HG03103 (cell line): ENCODE measurements around the gene ZNF26.

ENCODE experiments used
- ATAC-seq: cut with Tn5 transposase; IDR thresholded peaks from one replicate; pipeline ENCODE4 v1.9.1; 2021; ENCODE audit warnings: low read depth; ENCODE audit not compliant: unreplicated experiment

The ZNF26 gene

DNA sequence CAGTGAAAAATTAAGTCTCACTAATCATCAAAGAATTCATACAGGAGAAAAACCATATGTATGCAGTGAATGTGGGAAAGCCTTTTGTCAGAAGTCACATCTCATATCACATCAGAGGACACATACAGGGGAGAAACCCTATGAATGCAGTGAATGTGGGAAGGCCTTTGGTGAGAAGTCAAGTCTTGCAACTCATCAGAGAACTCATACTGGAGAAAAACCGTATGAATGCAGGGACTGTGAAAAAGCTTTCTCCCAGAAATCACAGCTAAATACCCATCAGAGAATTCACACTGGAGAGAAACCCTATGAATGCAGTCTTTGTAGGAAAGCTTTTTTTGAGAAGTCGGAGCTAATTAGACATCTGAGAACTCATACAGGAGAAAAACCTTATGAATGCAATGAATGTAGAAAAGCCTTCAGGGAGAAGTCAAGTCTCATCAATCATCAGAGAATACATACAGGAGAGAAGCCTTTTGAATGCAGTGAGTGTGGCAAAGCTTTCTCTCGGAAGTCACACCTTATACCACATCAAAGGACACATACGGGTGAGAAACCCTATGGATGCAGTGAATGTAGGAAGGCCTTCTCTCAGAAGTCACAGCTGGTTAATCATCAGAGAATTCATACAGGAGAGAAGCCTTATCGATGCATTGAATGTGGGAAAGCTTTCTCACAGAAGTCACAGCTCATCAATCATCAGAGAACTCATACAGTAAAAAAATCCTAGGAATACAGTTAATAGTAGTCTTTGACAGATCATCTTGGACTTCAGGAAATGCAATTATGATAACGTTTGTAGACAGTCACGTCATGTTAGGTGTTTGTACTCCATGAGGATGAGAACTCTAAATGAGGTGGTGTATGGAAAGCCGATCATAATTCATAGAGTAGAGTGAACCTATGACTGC is 72.3 kb downstream of the ZNF26 start:
- ATAC-seq, result no peak

DNA sequence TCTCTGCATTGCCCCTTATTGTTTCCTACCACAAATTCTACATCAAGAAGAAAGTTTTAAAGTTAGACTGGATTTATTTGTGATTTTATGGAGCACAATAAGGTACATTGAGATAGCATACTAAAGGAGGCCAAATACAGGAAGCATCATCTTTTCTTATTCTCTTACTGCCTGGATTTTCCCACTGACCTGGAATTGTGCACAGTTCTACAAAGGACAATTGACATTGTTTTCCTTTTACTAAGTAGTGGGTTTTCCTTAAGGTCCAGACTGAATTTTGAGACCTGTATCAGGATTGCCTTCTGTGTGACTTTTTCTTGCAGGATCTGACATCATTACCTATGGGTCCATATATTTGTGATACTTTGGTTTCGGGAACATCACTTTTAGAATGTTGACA is 75.8 kb downstream of the ZNF26 start:
- ATAC-seq, result no peak

DNA sequence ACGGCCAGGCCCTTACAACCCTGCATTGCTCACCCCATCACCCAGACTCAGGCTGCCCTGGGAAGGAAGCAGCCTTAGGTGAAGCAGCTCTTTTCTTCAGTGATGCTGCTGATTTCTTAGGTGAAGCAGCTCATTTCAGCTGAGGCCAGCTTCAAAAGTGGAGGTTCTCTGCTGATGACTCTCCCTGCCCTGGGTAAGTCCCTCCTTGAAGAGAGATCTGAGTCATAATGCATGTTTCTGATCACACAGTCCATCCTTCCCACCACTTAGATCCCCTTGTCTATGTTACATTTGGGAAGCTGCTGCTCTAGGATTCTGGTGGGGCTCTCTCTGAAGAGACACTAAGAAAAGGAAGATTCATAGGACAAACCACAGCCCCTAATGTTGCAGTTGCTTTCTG is 77.4 kb downstream of the ZNF26 start:
- ATAC-seq, result no peak

DNA sequence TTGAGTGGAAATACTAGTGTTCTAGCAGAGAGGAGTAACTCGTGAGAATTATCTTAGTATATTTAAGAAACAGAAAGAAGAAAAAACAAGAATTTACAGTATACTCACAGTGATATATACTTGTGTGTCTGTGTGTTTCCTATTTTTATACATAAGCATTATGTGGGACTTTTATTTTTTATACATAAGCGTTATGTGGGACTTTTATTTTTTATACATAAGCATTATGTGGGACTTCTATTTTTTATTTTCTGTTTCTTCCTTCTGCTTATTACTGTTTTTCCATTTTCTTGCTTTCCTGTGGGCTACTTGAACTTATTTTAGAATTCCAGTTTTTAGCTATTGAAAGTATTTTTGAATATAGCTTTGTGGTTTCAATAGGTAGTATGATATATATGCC is 87.7 kb downstream of the ZNF26 start:
- ATAC-seq, result no peak
